Loucy (cell line): ENCODE results near the gene IL21R.

Source experiments
- H2AFZ ChIP-seq: fragments of 200-600 bp; sonication (generic); 2 replicates; pipeline ENCODE4 v1.6.0; 2016; ENCODE audit warnings: antibody characterized with exemption, mild to moderate bottlenecking, low read length, moderate library complexity
- H3F3A ChIP-seq: fragments of 200-600 bp; 2 replicates; pipeline ENCODE4 v1.6.0; 2016; ENCODE audit warnings: antibody characterized with exemption, low read depth, mild to moderate bottlenecking
- H3K27me3 ChIP-seq: fragments of 200-600 bp; sonication (generic); 2 replicates; pipeline ENCODE4 v1.6.1; 2014; ENCODE audit warnings: low read length, mild to moderate bottlenecking; ENCODE audit not compliant: insufficient read depth, poor library complexity, severe bottlenecking
- H3K36me3 ChIP-seq: fragments of 200-600 bp; sonication (generic); 2 replicates; pipeline ENCODE4 v1.6.1; 2016; ENCODE audit warnings: low read length; ENCODE audit not compliant: insufficient read depth
- H3K4me1 ChIP-seq: fragments of 200-600 bp; sonication (generic); 2 replicates; pipeline ENCODE4 v1.5.1; 2014; ENCODE audit warnings: low read length, mild to moderate bottlenecking; ENCODE audit not compliant: insufficient read depth, poor library complexity, severe bottlenecking
- H3K4me2 ChIP-seq: fragments of 200-600 bp; sonication (generic); 2 replicates; pipeline ENCODE4 v1.6.0; 2014; ENCODE audit warnings: antibody characterized with exemption, low read length, low read depth, mild to moderate bottlenecking; ENCODE audit not compliant: poor library complexity, severe bottlenecking
- H3K4me3 ChIP-seq: fragments of 200-600 bp; sonication (generic); 2 replicates; pipeline ENCODE4 v1.5.1; 2014; ENCODE audit warnings: low read length, mild to moderate bottlenecking, mixed read lengths; ENCODE audit not compliant: poor library complexity, severe bottlenecking
- H3K79me2 ChIP-seq: fragments of 200-600 bp; sonication (generic); 2 replicates; pipeline ENCODE4 v1.6.1; 2014; ENCODE audit warnings: low read length; ENCODE audit not compliant: insufficient read depth
- H3K9ac ChIP-seq: fragments of 200-600 bp; sonication (generic); 2 replicates; pipeline ENCODE4 v1.6.0; 2014; ENCODE audit warnings: mild to moderate bottlenecking, low read depth, low read length, moderate library complexity; ENCODE audit not compliant: poor library complexity, severe bottlenecking
- H3K9me2 ChIP-seq: fragments of 200-600 bp; sonication (generic); replicated peaks from 2 replicates; pipeline ENCODE4 v1.6.1; 2016; ENCODE audit warnings: low read depth, low read length, mixed read lengths
- H3K9me3 ChIP-seq: fragments of 200-600 bp; sonication (generic); 2 replicates; pipeline ENCODE4 v1.6.1; 2014; ENCODE audit warnings: mild to moderate bottlenecking, antibody characterized with exemption, low read length, low read depth; ENCODE audit not compliant: insufficient read depth
- H4K20me1 ChIP-seq: fragments of 200-600 bp; sonication (generic); 2 replicates; pipeline ENCODE4 v1.6.0; 2014; ENCODE audit warnings: antibody characterized with exemption, low read length, mild to moderate bottlenecking; ENCODE audit not compliant: insufficient read depth, poor library complexity, severe bottlenecking
- CTCF ChIP-seq: fragments of 200-600 bp; sonication (generic); conservative IDR thresholded peaks from 2 replicates; pipeline ENCODE4 v1.5.1; 2014; ENCODE audit warnings: mild to moderate bottlenecking, antibody characterized with exemption, low read length
- EZH2phosphoT487 ChIP-seq: fragments of 200-600 bp; IDR thresholded peaks from 2 replicates; pipeline ENCODE4 v1.6.1; 2018; ENCODE audit warnings: antibody characterized with exemption, mild to moderate bottlenecking, moderate library complexity, borderline replicate concordance

IL21R gene

GRCh38 chr16:27485811-27486210 lies 83.8 kb downstream of the IL21R start:
- TF ChIP-seq EZH2phosphoT487 (no peak), CTCF (no peak)
- H3K9me3 ChIP-seq, result no peaks in the 10 kb centered on the region

GRCh38 chr16:27486344-27486743 lies 84.4 kb downstream of the IL21R start:
- no peaks in the 10 kb centered on the region for H3K79me2 ChIP-seq
- H3K4me2 ChIP-seq, result no peak overlapping the region
- TF ChIP-seq EZH2phosphoT487 (no peak), CTCF (no peak)
- H3F3A ChIP-seq, result no peaks in the 10 kb centered on the region
- no peak overlapping the region for H3K9ac ChIP-seq
- no peaks in the 10 kb centered on the region for H3K4me1 ChIP-seq
- H3K36me3 ChIP-seq, result peaks cover 87% of the 10 kb centered on the region; the same call in 1 of the 2 replicates
- H4K20me1 ChIP-seq, result no peaks in the 10 kb centered on the region
- no peaks in the 10 kb centered on the region for H3K27me3 ChIP-seq
- H3K9me3 ChIP-seq, result no peaks in the 10 kb centered on the region
- H3K4me3 ChIP-seq, result no peak overlapping the region
- no peak overlapping the region for H2AFZ ChIP-seq
- no peaks in the 10 kb centered on the region for H3K9me2 ChIP-seq

More at GRCh38 chr16:27485811-27486210, 83.8 kb downstream of the IL21R start:
- H3K9me2 ChIP-seq, result no peaks in the 10 kb centered on the region
- no peaks in the 10 kb centered on the region for H3F3A ChIP-seq
- H3K36me3 ChIP-seq, result peaks cover 87% of the 10 kb centered on the region; the same call in 1 of the 2 replicates
- no peaks in the 10 kb centered on the region for H3K4me1 ChIP-seq
- H4K20me1 ChIP-seq, result no peaks in the 10 kb centered on the region
- H3K4me2 ChIP-seq, result no peak overlapping the region
- no peaks in the 10 kb centered on the region for H3K27me3 ChIP-seq
- no peak overlapping the region for H3K4me3 ChIP-seq
- no peaks in the 10 kb centered on the region for H3K79me2 ChIP-seq
- H2AFZ ChIP-seq, result no peak overlapping the region
- H3K9ac ChIP-seq, result no peak overlapping the region

- no peaks in the 10 kb centered on the region for H3F3A ChIP-seq
- H3K27me3 ChIP-seq, result no peaks in the 10 kb centered on the region
- TF ChIP-seq CTCF (no peak), EZH2phosphoT487 (no peak)
- H2AFZ ChIP-seq, result no peak overlapping the region
- no peaks in the 10 kb centered on the region for H3K4me1 ChIP-seq
- no peaks in the 10 kb centered on the region for H3K79me2 ChIP-seq
- peaks cover 87% of the 10 kb centered on the region; the same call in 1 of the 2 replicates for H3K36me3 ChIP-seq
- H4K20me1 ChIP-seq, result no peaks in the 10 kb centered on the region
- H3K4me2 ChIP-seq, result no peak overlapping the region
- no peaks in the 10 kb centered on the region for H3K9me3 ChIP-seq
- no peaks in the 10 kb centered on the region for H3K9me2 ChIP-seq
- no peak overlapping the region for H3K4me3 ChIP-seq
- no peak overlapping the region for H3K9ac ChIP-seq
Measured at GRCh38 chr16:27486760-27487159, 84.8 kb downstream of the IL21R start.
